Measurements from ENCODE around the gene MYZAP. TPM values are rescaled to one million over a fixed set of nuclear protein-coding genes. Genes with fewer than 3 reads are reported as not detected.

The MYZAP gene
- total and polyA plus RNA-seq, 2 experiments from 2014 or later = 1.0 to 1.5 TPM

DNA sequence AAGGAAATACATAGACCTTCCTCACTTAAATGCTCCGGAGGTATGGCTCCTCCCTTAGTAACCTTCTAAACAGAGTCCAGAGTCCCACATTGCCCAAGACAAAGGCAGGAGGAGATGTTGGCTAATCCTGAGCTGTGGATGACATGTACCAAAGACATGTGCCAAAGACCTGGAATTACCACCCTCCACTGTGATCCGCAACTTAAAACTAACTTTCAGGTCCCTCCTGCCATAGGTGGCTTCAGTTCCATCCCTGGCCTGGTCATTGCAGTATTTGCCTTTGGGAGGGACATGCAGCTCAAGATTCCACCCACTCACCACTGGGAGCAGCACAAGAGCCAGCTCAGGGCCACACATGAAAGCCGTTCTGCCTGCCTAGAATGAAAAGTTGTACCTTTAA is 28.0 kb downstream of the MYZAP start:
- no peak overlapping the region for H3K4me3 ChIP-seq
- DNase-seq (ENCODE audit: low spot score) = peak; percentile 36
- no peaks in the 10 kb centered on the region for H3K27me3 ChIP-seq (ENCODE audit: insufficient read depth)
- no peak overlapping the region for H3K4me3 Mint-ChIP-seq
- H3K4me1 ChIP-seq (ENCODE audit: insufficient read depth) = peaks cover 9% of the 10 kb centered on the region; the same call in 1 of the 2 replicates
- H3K9me2 ChIP-seq (ENCODE audit: insufficient read depth) = no peaks in the 10 kb centered on the region
- H3K9me3 Mint-ChIP-seq = no peaks in the 10 kb centered on the region
- H3K4me2 ChIP-seq = no peak overlapping the region
- peaks cover 3% of the 10 kb centered on the region for H3K27me3 Mint-ChIP-seq (ENCODE audit: insufficient read depth, low read depth, poor library complexity)
- no peaks in the 10 kb centered on the region for H3K36me3 ChIP-seq (ENCODE audit: insufficient read depth)
- no peak overlapping the region for H3K27ac Mint-ChIP-seq
- H2AFZ ChIP-seq = no peak overlapping the region
- H3K27ac ChIP-seq (ENCODE audit: low read depth) = no peak overlapping the region
- peak; percentile 83 for ATAC-seq
- no peaks in the 10 kb centered on the region for H3K36me3 Mint-ChIP-seq (ENCODE audit: low read depth)
- no peaks in the 10 kb centered on the region for H4K20me1 ChIP-seq (replicated peaks; ENCODE audit: insufficient read depth)
- peaks cover 10% of the 10 kb centered on the region for H3K4me1 Mint-ChIP-seq
- no peaks in the 10 kb centered on the region for H3F3A ChIP-seq (replicated peaks; ENCODE audit: low read depth)
- no peaks in the 10 kb centered on the region for H3K79me2 ChIP-seq (replicated peaks; ENCODE audit: insufficient read depth)
- TF ChIP-seq, protein P1, sequence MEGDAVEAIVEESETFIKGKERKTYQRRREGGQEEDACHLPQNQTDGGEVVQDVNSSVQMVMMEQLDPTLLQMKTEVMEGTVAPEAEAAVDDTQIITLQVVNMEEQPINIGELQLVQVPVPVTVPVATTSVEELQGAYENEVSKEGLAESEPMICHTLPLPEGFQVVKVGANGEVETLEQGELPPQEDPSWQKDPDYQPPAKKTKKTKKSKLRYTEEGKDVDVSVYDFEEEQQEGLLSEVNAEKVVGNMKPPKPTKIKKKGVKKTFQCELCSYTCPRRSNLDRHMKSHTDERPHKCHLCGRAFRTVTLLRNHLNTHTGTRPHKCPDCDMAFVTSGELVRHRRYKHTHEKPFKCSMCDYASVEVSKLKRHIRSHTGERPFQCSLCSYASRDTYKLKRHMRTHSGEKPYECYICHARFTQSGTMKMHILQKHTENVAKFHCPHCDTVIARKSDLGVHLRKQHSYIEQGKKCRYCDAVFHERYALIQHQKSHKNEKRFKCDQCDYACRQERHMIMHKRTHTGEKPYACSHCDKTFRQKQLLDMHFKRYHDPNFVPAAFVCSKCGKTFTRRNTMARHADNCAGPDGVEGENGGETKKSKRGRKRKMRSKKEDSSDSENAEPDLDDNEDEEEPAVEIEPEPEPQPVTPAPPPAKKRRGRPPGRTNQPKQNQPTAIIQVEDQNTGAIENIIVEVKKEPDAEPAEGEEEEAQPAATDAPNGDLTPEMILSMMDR (conservative IDR thresholded peaks at IDR 0.05; ENCODE audit: low read depth in 2 of 2) = 0 out of 4 replicates have a peak, but pooled peaks of 1 of the 2 experiments have one; percentile 13
- TF ChIP-seq JUNB (IDR thresholded peaks at IDR 0.05; ENCODE audit: unreplicated experiment) (no peak), ZNF114 (CRISPR knock-in tag; IDR thresholded peaks at IDR 0.05) (no peak)
- TF ChIP-seq, protein P2, sequence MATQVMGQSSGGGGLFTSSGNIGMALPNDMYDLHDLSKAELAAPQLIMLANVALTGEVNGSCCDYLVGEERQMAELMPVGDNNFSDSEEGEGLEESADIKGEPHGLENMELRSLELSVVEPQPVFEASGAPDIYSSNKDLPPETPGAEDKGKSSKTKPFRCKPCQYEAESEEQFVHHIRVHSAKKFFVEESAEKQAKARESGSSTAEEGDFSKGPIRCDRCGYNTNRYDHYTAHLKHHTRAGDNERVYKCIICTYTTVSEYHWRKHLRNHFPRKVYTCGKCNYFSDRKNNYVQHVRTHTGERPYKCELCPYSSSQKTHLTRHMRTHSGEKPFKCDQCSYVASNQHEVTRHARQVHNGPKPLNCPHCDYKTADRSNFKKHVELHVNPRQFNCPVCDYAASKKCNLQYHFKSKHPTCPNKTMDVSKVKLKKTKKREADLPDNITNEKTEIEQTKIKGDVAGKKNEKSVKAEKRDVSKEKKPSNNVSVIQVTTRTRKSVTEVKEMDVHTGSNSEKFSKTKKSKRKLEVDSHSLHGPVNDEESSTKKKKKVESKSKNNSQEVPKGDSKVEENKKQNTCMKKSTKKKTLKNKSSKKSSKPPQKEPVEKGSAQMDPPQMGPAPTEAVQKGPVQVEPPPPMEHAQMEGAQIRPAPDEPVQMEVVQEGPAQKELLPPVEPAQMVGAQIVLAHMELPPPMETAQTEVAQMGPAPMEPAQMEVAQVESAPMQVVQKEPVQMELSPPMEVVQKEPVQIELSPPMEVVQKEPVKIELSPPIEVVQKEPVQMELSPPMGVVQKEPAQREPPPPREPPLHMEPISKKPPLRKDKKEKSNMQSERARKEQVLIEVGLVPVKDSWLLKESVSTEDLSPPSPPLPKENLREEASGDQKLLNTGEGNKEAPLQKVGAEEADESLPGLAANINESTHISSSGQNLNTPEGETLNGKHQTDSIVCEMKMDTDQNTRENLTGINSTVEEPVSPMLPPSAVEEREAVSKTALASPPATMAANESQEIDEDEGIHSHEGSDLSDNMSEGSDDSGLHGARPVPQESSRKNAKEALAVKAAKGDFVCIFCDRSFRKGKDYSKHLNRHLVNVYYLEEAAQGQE (IDR thresholded peaks at IDR 0.05; ENCODE audit: unreplicated experiment) = no peak

- Histone ChIP-seq H3K36me3 (ENCODE audit: insufficient read depth) (no peaks in the 10 kb centered on the region), H3K79me2 (replicated peaks; ENCODE audit: insufficient read depth) (no peaks in the 10 kb centered on the region), H3K4me3 (no peak overlapping the region), H3K4me1 (ENCODE audit: insufficient read depth) (no peaks in the 10 kb centered on the region), H3F3A (replicated peaks; ENCODE audit: low read depth) (no peaks in the 10 kb centered on the region), H2AFZ (no peak overlapping the region), H3K27ac (ENCODE audit: low read depth) (no peak overlapping the region), H4K20me1 (replicated peaks; ENCODE audit: insufficient read depth) (no peaks in the 10 kb centered on the region), H3K9me2 (ENCODE audit: insufficient read depth) (no peaks in the 10 kb centered on the region), H3K4me2 (no peak overlapping the region), H3K27me3 (ENCODE audit: insufficient read depth) (no peaks in the 10 kb centered on the region)
- no peaks in the 10 kb centered on the region for H3K36me3 Mint-ChIP-seq (ENCODE audit: low read depth)
- H3K9me3 Mint-ChIP-seq = no peaks in the 10 kb centered on the region
- DNase-seq (ENCODE audit: low spot score) (no peak), ATAC-seq (peak; percentile 46)
- no peak overlapping the region for H3K4me3 Mint-ChIP-seq
- no peak overlapping the region for H3K27ac Mint-ChIP-seq
- H3K27me3 Mint-ChIP-seq (ENCODE audit: insufficient read depth, low read depth, poor library complexity) = peaks cover under 1% of the 10 kb centered on the region
- peaks cover 6% of the 10 kb centered on the region; the same call in 2 of the 3 replicates for H3K4me1 Mint-ChIP-seq
- TF ChIP-seq JUNB (IDR thresholded peaks at IDR 0.05; ENCODE audit: unreplicated experiment) (no peak), EZH2 (IDR thresholded peaks at IDR 0.05; ENCODE audit: low read depth, unreplicated experiment) (no peak), NANOG (IDR thresholded peaks at IDR 0.05; ENCODE audit: borderline replicate concordance) (no peak), POLR2AphosphoS5 (IDR thresholded peaks at IDR 0.05; ENCODE audit: low read depth) (no peak), STAT1 (IDR thresholded peaks at IDR 0.05; ENCODE audit: unreplicated experiment) (no peak)
- TF ChIP-seq, protein P1 (conservative IDR thresholded peaks at IDR 0.05; ENCODE audit: low read depth in 2 of 2) = peak in 1 of 2 experiments; percentile 20; a peak in 1 of 4 replicates
Measured at GRCh38 chr15:57624730-57625129, 33.0 kb downstream of the MYZAP start.
